VCaP (cell line): Measurements from ENCODE around the gene NDUFA8.
A peak's percentile ranks its signal among the peaks of the same experiment; 100 is the strongest.

Experiments
- H3K27ac ChIP-seq: fragments of 450-650 bp; 2 replicates; pipeline ENCODE4 v1.5.1; 2017
- TF ChIP-seq, protein P1 (sequence below): fragments of 450-650 bp; conservative IDR thresholded peaks from 2 replicates; pipeline ENCODE4 v1.5.1; 2017; ENCODE audit warnings: mild to moderate bottlenecking, moderate library complexity

The NDUFA8 gene

GRCh38 chr9:122192261-122192875, 32.8 kb upstream of the NDUFA8 start:
- no peak overlapping the region for H3K27ac ChIP-seq
- TF ChIP-seq, protein P1, sequence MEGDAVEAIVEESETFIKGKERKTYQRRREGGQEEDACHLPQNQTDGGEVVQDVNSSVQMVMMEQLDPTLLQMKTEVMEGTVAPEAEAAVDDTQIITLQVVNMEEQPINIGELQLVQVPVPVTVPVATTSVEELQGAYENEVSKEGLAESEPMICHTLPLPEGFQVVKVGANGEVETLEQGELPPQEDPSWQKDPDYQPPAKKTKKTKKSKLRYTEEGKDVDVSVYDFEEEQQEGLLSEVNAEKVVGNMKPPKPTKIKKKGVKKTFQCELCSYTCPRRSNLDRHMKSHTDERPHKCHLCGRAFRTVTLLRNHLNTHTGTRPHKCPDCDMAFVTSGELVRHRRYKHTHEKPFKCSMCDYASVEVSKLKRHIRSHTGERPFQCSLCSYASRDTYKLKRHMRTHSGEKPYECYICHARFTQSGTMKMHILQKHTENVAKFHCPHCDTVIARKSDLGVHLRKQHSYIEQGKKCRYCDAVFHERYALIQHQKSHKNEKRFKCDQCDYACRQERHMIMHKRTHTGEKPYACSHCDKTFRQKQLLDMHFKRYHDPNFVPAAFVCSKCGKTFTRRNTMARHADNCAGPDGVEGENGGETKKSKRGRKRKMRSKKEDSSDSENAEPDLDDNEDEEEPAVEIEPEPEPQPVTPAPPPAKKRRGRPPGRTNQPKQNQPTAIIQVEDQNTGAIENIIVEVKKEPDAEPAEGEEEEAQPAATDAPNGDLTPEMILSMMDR: no peak

- H3K27ac ChIP-seq: peak overlapping the region; percentile 46; the same call in 1 of the 2 replicates
- TF ChIP-seq, protein P1: no peak
Measured at GRCh38 chr9:122191584-122191983, 32.0 kb upstream of the NDUFA8 start.

- TF ChIP-seq, protein P1: peak; percentile 25; the same call in 1 of the 2 replicates
- H3K27ac ChIP-seq: peak overlapping the region; percentile 46; the same call in 1 of the 2 replicates
Measured at GRCh38 chr9:122190597-122191381, 31.2 kb upstream of the NDUFA8 start.

DNA sequence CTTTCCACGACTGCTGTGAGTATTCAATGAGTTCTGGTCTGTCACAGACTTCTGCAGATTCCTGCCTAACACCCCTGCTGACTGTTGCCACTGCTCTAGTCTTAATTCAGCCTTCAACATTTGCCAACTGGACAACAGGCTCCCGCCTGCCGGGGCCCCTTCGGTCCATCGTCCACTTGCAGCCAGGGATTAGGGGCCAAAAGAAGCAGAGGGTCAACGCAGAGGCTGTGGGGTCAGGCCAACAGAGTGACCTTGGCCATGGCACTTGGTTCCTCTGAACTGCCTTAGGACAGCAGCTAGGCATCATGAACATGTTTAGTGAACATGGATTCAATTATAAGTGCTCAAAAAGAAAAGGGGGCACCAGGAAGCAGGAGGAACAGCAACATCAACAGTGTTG, 28.8 kb upstream of the NDUFA8 start:
- no peak overlapping the region for H3K27ac ChIP-seq
- TF ChIP-seq, protein P1: no peak

GRCh38 chr9:122186777-122187470, 27.3 kb upstream of the NDUFA8 start:
- TF ChIP-seq, protein P1: no peak
- no peak overlapping the region for H3K27ac ChIP-seq

DNA sequence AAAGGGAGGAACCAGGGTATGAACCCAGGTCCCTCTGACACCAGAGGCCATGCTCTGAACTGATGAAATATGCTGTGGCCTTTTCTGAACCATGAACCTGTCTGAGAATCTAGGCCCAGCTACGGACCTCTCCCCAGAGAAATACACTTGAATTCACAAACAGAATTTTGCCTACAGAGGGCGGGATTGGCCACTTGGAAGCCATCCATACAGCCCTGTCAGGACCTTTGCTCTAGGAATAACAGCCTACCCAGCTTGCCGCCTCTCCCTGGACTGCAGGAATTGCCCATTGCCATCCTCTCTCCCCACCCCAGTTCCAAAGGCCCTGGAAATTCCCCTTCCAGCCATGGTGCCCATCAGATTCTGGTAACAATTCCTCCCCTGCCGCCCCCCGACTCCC, 26.7 kb upstream of the NDUFA8 start:
- TF ChIP-seq, protein P1: no peak
- no peak overlapping the region for H3K27ac ChIP-seq

DNA sequence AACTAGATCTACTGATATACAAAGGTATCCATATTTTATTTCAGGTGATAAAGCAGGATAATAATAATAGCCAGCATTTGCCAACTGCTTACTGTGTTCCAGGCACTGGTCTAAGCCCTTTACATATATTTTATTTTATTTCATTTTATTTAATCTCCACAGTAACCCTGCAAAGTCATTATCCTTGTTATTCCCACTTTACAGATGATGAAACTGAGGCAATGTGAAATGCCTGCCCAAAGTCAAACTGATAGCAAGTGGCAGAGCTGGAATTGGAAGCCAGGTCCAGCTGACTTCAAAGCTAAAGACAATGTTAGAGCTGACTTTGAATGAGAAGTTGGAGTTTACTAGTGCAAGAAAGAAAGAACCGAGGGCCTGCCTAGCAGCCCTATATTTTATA, 25.0 kb upstream of the NDUFA8 start:
- TF ChIP-seq, protein P1: no peak
- no peak overlapping the region for H3K27ac ChIP-seq
